GM12864 (cell line): Measurements from ENCODE around the gene ICAM3.

Experiments used
- DNase-seq: peaks from one replicate; pipeline ENCODE4 v3.0.0-alpha.2; 2011; ENCODE audit warnings: low read depth
- H3K4me3 ChIP-seq: 2 replicates; pipeline ENCODE4 v1.5.1; 2011; ENCODE audit warnings: mild to moderate bottlenecking, low read depth, low read length, control low read depth
- TF ChIP-seq, protein P1 (sequence below): IDR thresholded peaks from 2 replicates; pipeline ENCODE4 v1.5.1; 2011; ENCODE audit warnings: low read depth, mild to moderate bottlenecking, moderate library complexity, low read length, control low read depth, inconsistent platforms; ENCODE audit errors: missing control alignments

ICAM3 gene

DNA sequence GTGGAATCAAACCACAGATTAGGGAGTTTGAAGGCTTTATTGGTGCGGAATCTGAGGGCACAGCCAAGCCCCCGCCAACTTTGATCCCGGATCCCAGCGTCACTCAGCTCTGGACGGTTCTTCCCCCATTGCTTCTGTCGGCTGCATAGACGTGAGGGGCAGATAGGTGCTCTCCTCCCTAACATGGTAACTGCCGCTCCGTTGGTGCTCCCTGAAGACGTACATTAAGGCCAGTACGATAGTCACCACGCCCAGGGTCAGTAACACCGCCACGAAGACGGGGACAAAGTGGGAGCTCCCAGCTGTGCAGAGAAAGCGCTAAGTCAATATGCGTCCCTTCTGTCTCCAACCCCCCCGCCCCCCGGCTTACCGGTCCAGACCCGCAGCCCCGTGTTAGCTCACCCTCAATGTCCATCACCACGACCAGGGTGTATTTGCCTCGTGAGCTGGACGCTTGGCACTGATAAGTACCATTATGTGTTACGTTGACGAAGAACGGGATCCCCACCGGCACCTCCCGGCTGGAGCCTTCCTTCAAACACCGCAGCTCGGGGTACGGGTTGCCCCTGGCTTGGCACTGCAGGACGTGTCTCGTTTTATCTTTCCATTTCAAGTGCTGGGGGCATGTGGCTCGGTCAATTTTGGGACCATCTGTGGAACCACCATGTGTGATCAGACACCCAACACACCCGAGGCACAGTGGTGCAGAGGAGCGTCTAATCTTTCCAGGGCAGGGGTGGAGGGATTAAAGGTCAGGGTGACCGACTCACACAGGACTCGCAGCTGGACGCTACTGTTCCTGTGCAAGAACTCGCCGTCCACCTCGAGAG is 5.5 kb downstream of the ICAM3 start:
- TF ChIP-seq, protein P1, sequence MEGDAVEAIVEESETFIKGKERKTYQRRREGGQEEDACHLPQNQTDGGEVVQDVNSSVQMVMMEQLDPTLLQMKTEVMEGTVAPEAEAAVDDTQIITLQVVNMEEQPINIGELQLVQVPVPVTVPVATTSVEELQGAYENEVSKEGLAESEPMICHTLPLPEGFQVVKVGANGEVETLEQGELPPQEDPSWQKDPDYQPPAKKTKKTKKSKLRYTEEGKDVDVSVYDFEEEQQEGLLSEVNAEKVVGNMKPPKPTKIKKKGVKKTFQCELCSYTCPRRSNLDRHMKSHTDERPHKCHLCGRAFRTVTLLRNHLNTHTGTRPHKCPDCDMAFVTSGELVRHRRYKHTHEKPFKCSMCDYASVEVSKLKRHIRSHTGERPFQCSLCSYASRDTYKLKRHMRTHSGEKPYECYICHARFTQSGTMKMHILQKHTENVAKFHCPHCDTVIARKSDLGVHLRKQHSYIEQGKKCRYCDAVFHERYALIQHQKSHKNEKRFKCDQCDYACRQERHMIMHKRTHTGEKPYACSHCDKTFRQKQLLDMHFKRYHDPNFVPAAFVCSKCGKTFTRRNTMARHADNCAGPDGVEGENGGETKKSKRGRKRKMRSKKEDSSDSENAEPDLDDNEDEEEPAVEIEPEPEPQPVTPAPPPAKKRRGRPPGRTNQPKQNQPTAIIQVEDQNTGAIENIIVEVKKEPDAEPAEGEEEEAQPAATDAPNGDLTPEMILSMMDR, result no peak
- no peak for DNase-seq
- H3K4me3 ChIP-seq, result peak overlapping the region; percentile 65

DNA sequence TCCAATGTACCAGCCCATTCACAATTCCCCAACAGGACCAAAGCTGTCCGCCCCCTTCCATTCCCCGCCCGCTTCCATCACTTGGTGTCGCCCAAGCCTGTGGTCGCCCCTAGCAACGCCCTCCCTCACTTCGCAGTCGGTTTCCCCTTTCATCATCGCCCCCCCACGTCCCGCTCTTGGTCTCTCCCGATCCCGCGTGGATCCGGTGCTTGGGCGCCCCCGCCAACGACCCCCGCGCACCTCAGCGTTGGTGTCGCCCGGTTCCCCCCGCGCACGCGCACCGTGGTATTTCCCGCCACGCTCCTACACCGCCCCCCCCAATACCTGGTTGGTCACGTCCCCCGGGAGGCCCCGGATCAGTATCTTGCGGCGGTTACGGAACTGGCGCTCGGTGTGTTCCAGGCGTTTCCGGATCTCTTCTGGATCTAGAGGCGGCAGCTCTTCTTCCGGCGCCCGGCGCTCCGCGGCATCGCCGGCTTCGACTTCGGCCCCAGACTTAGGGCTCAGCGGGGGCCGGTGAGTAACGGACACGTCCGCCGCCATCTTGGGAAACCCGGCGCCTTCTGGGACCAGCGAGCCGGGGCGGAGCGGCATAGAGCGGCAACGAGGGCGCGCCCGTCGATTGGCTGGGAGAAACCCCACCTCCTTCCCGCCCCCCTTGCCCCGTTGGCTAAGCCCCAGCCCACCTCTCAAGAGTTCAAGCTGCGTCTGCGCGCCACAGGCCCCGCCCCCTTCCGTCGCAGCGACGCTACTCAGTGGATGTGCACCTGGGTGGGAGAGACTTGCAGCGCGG is 6.3 kb downstream of the ICAM3 start, which contains the start of gene RAVER1:
RAVER1 (minus strand) TSS at position 565 of the 793 bp plus-strand sequence; CDS start at position 543, 22 bp downstream.
- peak within 1 kb of the TSS; percentile 71 for H3K4me3 ChIP-seq
- TF ChIP-seq, protein P1, result no peak
- DNase-seq, result peak; percentile 90

DNA sequence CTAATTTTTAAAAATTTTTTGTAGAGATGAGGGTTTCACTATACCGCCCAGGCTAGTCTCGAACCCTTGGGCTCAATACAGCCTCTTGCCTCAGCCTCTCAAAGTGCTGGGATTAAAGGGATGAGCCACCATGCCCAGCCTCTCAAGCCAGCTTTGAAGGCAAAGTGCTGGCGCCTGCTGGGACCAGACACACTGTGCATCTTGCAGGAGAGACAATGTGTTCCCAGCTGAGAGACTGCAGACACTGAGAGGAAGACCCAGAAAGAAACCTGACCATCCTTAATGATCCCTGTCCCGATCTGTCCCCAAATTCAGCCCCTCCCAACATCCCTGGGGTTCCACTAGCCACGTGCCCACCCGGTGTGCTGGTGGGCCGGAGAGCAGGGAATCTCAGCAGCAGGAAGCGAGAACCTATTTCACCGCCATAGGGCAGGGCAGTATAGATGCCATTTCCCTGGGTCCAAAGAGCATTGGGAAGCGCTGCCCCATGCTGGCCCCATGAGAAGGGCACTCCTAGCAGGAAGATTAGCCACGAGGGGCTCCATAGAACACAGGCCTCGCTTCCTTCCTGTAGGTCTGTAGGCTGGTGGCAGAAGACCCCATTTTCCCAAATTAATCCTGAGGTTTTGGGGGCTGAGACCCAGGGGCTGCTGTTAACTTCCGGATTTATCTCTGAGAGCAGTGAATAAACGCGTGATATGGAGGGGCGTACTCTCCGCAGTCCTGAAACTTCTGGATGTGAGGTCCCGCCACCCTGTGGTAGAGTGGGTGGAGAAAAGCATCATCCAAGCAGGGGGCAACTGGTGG is 7.1 kb downstream of the ICAM3 start:
- peak overlapping the region; percentile 71 for H3K4me3 ChIP-seq
- no peak for DNase-seq
- TF ChIP-seq, protein P1, result no peak

DNA sequence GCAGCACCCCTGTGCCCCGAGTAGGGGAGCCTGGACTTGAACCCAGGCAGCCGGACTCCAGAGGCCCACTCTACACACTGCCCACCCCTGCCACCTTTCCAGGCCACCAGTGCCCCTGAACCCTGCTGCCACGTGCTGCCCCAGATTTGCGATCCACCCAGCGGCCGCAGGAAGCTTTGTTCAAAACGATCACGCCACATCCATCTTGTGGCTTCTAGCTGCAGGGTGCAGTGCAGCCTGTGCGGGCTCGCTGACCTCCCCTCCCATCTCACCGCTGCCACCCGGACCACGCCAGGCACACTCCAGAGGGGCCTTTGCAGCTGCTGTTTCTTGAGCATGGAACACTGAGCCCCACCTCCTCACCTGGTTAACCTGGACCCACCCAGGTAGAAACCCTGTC is 9.9 kb downstream of the ICAM3 start:
- TF ChIP-seq, protein P1, result no peak
- DNase-seq, result no peak
- H3K4me3 ChIP-seq, result no peak overlapping the region

DNA sequence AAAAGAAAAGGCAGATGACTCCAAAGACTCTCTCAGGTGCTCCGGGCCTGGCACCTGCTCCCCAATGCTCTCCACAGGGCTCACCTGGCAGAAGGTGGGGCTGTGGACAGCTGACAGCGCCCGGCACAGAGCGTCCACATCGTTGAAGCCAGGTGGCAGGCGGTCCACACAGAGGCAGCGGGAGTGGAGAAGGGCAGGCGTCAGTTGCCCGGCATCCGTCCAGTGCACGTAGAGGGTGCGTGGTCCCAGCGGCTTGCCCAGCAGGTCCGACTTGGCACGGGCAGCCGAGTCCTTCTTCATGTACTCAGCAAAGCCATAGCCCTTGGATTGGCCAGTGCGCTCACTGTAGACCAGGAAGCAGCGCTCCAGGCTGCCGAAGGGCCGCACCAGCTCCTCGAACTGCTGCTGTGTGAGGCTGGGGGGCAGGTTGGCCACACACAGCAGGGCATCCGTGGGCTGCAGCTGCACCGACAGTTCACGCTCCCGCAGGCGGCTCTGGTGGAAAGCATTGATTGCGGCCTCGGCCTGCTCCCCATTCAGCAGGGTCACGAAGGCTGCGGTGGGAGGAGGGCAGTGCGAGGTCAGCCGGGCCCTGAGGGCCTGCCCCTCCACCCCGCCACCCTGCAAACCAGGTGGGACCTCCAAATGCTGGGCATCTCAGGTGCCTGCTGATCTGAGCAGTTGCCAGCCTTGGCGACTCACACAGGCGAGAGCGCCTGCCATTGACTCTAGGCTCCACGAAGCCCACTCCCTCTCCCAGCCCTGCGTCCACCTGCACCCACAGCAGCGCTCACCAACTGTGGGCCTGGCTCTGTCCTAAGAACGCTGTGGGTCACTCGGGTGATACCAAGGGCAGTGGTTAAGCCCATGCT is 10.6 kb downstream of the ICAM3 start:
- TF ChIP-seq, protein P1, result no peak
- H3K4me3 ChIP-seq, result no peak overlapping the region
- no peak for DNase-seq

DNA sequence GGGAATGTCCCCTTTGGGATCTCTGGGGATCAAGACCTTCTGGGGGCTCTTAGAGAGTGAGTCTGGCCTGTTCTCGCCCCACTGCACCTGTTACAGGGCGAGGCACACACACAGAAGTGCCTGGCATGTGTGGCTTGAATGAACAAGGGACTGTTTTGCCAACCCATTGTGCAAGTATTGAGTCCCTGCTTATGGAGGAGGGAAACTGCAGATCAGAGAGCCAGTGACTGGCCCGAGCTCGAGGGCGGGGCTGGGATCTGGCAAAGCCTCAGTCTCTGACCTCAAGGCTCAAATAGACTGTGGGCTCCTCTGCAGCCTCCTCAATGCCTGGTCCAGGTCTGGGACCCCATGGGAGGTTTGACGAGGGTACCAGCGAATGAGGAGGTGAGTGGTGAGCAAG is 11.6 kb downstream of the ICAM3 start:
- TF ChIP-seq, protein P1, result no peak
- DNase-seq, result no peak

More for the DNA sequence above, 11.6 kb downstream of the ICAM3 start:
- no peak overlapping the region for H3K4me3 ChIP-seq
